GM23248 (cell line): ENCODE results near the gene CLDN1. TPM values are rescaled to one million over a fixed set of nuclear protein-coding genes. Genes with fewer than 3 reads are reported as not detected.

ENCODE experiments used
- DNase-seq: peaks from one replicate; pipeline ENCODE4 v3.0.0-alpha.2; 2015
- H2AFZ ChIP-seq: fragments of 200-600 bp; sonication (generic); 2 replicates; pipeline ENCODE4 v1.6.1; 2016; ENCODE audit warnings: antibody characterized with exemption
- H3F3A ChIP-seq: fragments of 200-600 bp; sonication (generic); 2 replicates; pipeline ENCODE4 v1.6.1; 2016; ENCODE audit warnings: mild to moderate bottlenecking, antibody characterized with exemption, mixed run types; ENCODE audit not compliant: insufficient read depth
- H3K27ac ChIP-seq: fragments of 200-600 bp; sonication (generic); 2 replicates; pipeline ENCODE4 v1.5.1; 2016; ENCODE audit warnings: mild to moderate bottlenecking
- H3K27me3 ChIP-seq: fragments of 200-600 bp; sonication (generic); replicated peaks from 2 replicates; pipeline ENCODE4 v1.6.1; 2016; ENCODE audit warnings: mild to moderate bottlenecking; ENCODE audit not compliant: insufficient read depth
- H3K36me3 ChIP-seq: fragments of 200-600 bp; sonication (generic); 2 replicates; pipeline ENCODE4 v1.6.1; 2016; ENCODE audit warnings: low read depth, mild to moderate bottlenecking
- H3K4me1 ChIP-seq: fragments of 200-600 bp; sonication (generic); 2 replicates; pipeline ENCODE4 v1.6.1; 2016; ENCODE audit warnings: mild to moderate bottlenecking; ENCODE audit not compliant: insufficient read depth
- H3K4me2 ChIP-seq: fragments of 200-600 bp; sonication (generic); one replicate; pipeline ENCODE4 v1.6.1; 2016; ENCODE audit warnings: mild to moderate bottlenecking; ENCODE audit not compliant: unreplicated experiment
- H3K4me3 ChIP-seq: fragments of 200-600 bp; sonication (generic); 2 replicates; pipeline ENCODE4 v1.5.1; 2016; ENCODE audit warnings: mild to moderate bottlenecking
- H3K79me2 ChIP-seq: fragments of 200-600 bp; sonication (generic); 2 replicates; pipeline ENCODE4 v1.6.1; 2016; ENCODE audit warnings: mild to moderate bottlenecking; ENCODE audit not compliant: insufficient read depth
- H3K9ac ChIP-seq: fragments of 200-600 bp; sonication (generic); 2 replicates; pipeline ENCODE4 v1.6.1; 2016; ENCODE audit warnings: mild to moderate bottlenecking
- H3K9me2 ChIP-seq: fragments of 200-600 bp; sonication (generic); 2 replicates; pipeline ENCODE4 v1.6.1; 2016; ENCODE audit warnings: mixed run types, mild to moderate bottlenecking, moderate library complexity; ENCODE audit not compliant: insufficient read depth
- H3K9me3 ChIP-seq: fragments of 200-600 bp; sonication (generic); one replicate; pipeline ENCODE4 v1.6.1; 2017; ENCODE audit warnings: low read depth
- H4K20me1 ChIP-seq: fragments of 200-600 bp; sonication (generic); 2 replicates; pipeline ENCODE4 v1.6.0; 2016; ENCODE audit not compliant: insufficient read depth
- EZH2 ChIP-seq: fragments of 200-600 bp; sonication (generic); IDR thresholded peaks from 2 replicates; pipeline ENCODE4 v1.6.1; 2018; ENCODE audit warnings: antibody characterized with exemption, mild to moderate bottlenecking; ENCODE audit not compliant: insufficient read depth, poor library complexity, severe bottlenecking
- EZH2phosphoT487 ChIP-seq: fragments of 200-600 bp; sonication (generic); IDR thresholded peaks from 2 replicates; pipeline ENCODE4 v1.6.1; 2018; ENCODE audit warnings: antibody characterized with exemption, moderate library complexity, mild to moderate bottlenecking, low read depth; ENCODE audit not compliant: insufficient read depth
- WGBS, 2 experiments: methylation state at CpG; one replicate each; pipeline ENCODE4 v1.1.6; 2015 to 2017; ENCODE audit warnings: low lambda C conversion rate in 2 of 2, low coverage in 1 of 2; ENCODE audit errors: missing lambda C conversion rate in 2 of 2; 5-methylcytosine and 5-hydroxymethylcytosine counted together
- in situ Hi-C: fragments of 300-500 bp; cut with MboI; formaldehyde crosslinking; loops from 2 replicates; pipeline ENCODE4 v1.15.0; 2020
- polyA plus RNA-seq: library from polyadenylated mRNA; unstranded; fragments of >200 nt; fragmentation: Nextera tagmentation; extraction: Ambion mirVana; gene quantifications from 2 replicates; pipeline ENCODE4 v1.2.1, GENCODE V29; 2016
- total RNA-seq: library from RNA; depleted of rRNA; stranded (reverse); fragments of >200 nt; shearing (Covaris generic); gene quantifications from 2 replicates; pipeline ENCODE4 v1.2.3, GENCODE V29; 2014

The CLDN1 gene
- total and polyA plus RNA-seq, 2 experiments from 2014 or later = 0.19 to 0.32 TPM

DNA sequence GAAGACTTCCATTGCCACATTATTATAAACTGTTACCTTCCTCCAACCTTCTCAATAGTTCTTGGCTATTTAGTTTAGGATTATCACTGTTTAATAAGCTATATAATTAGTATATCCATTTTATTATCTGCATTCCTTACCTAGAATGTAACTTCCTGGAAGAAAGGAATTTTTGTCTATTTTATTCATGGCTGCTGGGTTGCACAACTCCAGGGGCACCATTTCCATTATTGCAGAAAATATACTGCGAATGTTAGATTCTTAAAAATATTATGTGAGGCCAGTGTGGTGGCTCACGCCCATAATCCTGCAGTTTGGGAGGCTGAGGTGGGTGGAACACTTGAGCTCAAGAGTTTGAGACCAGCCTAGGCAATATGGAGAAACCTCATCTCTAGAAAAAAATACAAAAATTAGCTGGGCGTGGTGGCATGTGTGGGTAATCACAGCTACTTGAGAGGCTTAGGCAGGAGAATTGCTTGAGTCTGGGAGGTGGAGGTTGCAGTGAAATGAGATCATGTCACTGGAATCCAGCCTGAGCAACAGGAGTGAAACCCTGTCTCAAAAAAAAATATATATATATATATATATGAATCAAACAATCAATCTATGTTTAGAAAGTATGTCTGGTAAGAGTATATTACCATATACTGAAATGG lies 19.9 kb downstream of the CLDN1 start:
- H3K4me1 ChIP-seq = peaks cover 39% of the 10 kb centered on the region
- H3K27ac ChIP-seq = no peak overlapping the region
- peak; percentile 17 for DNase-seq
- H3K9ac ChIP-seq = no peak overlapping the region
- WGBS, 2 experiments = 81 to 90% methylated on average over 3 of the region's 3 CpGs
- H3K4me3 ChIP-seq = no peak overlapping the region
- in situ Hi-C loops = no loop called here
- peak overlapping the region; percentile 59 for H2AFZ ChIP-seq
- peak overlapping the region; percentile 3 for H3K4me2 ChIP-seq
- TF ChIP-seq EZH2phosphoT487 (no peak), EZH2 (no peak)
- H3F3A ChIP-seq = no peaks in the 10 kb centered on the region
- H3K9me2 ChIP-seq = no peaks in the 10 kb centered on the region
- no peaks in the 10 kb centered on the region for H3K79me2 ChIP-seq
- H4K20me1 ChIP-seq = no peaks in the 10 kb centered on the region
- H3K27me3 ChIP-seq = no peaks in the 10 kb centered on the region
- H3K36me3 ChIP-seq = no peaks in the 10 kb centered on the region
- no peaks in the 10 kb centered on the region for H3K9me3 ChIP-seq

DNA sequence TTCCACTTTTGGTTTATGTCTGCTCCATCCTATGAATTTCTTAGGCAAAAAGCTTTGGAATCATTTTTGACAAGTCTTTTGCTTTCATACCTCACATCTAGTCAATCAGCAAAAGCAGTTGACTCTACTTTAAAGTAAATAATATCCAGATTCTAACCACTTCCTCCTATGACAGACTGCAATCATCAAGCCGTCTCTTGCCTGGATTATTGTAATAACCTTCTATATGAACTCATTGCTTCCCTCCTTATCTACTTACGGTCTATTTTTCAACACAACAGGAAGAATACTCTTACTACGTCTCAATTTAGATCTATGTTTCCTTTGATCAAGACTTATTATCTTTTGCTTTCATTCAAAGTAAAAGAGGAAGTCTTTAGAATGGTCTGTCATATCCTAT lies 20.7 kb downstream of the CLDN1 start:
- no peak for TF ChIP-seq EZH2phosphoT487
- Histone ChIP-seq H3F3A (no peaks in the 10 kb centered on the region), H3K27ac (no peak overlapping the region), H3K36me3 (no peaks in the 10 kb centered on the region), H3K4me1 (peaks cover 36% of the 10 kb centered on the region), H3K79me2 (no peaks in the 10 kb centered on the region), H3K4me3 (no peak overlapping the region), H3K27me3 (no peaks in the 10 kb centered on the region), H3K9me2 (no peaks in the 10 kb centered on the region), H3K4me2 (no peak overlapping the region), H3K9ac (no peak overlapping the region), H3K9me3 (no peaks in the 10 kb centered on the region), H4K20me1 (no peaks in the 10 kb centered on the region), H2AFZ (peak overlapping the region; percentile 59)
- in situ Hi-C loops = no loop called here
- 23 to 28% methylated on average over 3 of the region's 3 CpGs for WGBS, 2 experiments
- no peak for DNase-seq

DNA sequence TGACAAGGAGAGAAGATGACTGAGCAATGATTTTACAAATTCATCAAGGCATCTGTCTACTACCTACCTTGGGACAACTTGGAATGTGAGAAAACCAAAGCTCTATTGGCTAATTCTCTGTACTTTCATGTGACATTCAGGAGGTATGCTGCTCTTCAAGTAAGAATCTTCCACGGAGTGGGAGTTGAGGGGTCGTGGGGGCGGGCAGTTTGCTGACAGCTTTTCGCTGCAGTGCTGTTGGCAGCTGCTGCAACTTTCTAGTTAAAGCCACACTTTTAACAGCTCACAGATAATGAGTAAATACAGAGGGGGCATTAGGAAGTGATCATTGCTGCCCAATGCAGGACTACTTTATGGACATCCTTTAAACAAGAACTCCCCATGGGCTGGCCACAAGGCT lies 22.3 kb downstream of the CLDN1 start:
- no peak overlapping the region for H3K9ac ChIP-seq
- H3K4me2 ChIP-seq = no peak overlapping the region
- H3K36me3 ChIP-seq = no peaks in the 10 kb centered on the region
- 45 to 55% methylated on average over 4 of the region's 4 CpGs for WGBS, 2 experiments
- no peak for DNase-seq
- no peaks in the 10 kb centered on the region for H3K27me3 ChIP-seq
- no peak overlapping the region for H3K27ac ChIP-seq
- TF ChIP-seq EZH2phosphoT487 (no peak), EZH2 (no peak)
- peaks cover 20% of the 10 kb centered on the region for H3K4me1 ChIP-seq
- H3F3A ChIP-seq = no peaks in the 10 kb centered on the region
- H2AFZ ChIP-seq = no peak overlapping the region
- no peaks in the 10 kb centered on the region for H3K9me3 ChIP-seq
- H3K4me3 ChIP-seq = no peak overlapping the region
- H3K79me2 ChIP-seq = no peaks in the 10 kb centered on the region
- H3K9me2 ChIP-seq = no peaks in the 10 kb centered on the region
- in situ Hi-C loops = no loop called here
- no peaks in the 10 kb centered on the region for H4K20me1 ChIP-seq

DNA sequence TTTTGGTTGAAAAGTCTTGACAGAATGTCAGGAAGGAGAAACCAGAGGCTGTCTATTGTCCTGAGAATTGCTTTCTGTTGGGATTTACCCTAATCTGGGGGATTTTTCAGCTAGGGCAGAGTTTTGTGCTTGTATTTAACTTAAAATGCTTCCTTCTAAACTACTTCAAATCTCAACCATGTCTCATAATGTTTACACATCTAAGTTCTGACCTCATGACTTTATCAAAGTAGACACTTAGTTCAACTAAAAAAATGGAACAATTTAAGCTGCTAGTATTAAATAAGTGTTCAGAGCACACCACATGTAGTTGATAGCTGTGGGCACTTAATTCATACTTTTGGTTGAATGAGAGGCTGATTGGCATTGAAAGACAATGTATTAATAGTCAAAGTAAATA lies 28.2 kb downstream of the CLDN1 start:
- no peaks in the 10 kb centered on the region for H4K20me1 ChIP-seq
- no peak overlapping the region for H2AFZ ChIP-seq
- H3F3A ChIP-seq = no peaks in the 10 kb centered on the region
- no peaks in the 10 kb centered on the region for H3K79me2 ChIP-seq
- H3K36me3 ChIP-seq = no peaks in the 10 kb centered on the region
- H3K9ac ChIP-seq = no peak overlapping the region
- no peak overlapping the region for H3K4me2 ChIP-seq
- H3K4me1 ChIP-seq = no peaks in the 10 kb centered on the region
- no peak overlapping the region for H3K4me3 ChIP-seq
- H3K9me3 ChIP-seq = no peaks in the 10 kb centered on the region
- H3K27ac ChIP-seq = no peak overlapping the region
- no peak for TF ChIP-seq EZH2
- no peak for TF ChIP-seq EZH2phosphoT487
- in situ Hi-C loops = no loop called here
- no peak for DNase-seq
- H3K27me3 ChIP-seq = no peaks in the 10 kb centered on the region
- H3K9me2 ChIP-seq = no peaks in the 10 kb centered on the region

DNA sequence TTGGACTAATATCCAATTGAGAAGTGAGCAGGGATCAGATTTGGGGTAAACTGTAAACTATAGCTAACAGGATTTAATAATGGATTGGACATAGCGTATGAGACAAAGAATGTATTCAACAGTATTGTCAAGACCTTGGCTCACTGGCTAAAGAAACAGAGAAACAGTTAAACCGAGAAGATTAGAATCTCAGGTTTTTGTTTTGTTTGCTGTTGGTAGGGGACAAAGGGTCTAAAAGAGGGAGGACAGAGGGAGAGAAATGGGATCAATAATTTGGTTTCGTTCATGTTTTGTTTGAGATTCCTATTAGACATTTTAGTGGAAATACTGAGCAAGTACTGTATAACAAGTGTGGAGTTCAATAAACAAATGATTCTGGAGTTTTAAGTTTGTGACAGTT lies 28.6 kb downstream of the CLDN1 start:
- 71 to 76% methylated on average over 3 of the region's 3 CpGs for WGBS, 2 experiments
- Histone ChIP-seq H3K79me2 (no peaks in the 10 kb centered on the region), H3K9me3 (no peaks in the 10 kb centered on the region), H3K9me2 (no peaks in the 10 kb centered on the region), H3K4me1 (no peaks in the 10 kb centered on the region), H3K4me2 (no peak overlapping the region), H3K27ac (no peak overlapping the region), H4K20me1 (no peaks in the 10 kb centered on the region), H3K27me3 (no peaks in the 10 kb centered on the region), H3F3A (no peaks in the 10 kb centered on the region), H3K36me3 (no peaks in the 10 kb centered on the region), H2AFZ (no peak overlapping the region), H3K4me3 (no peak overlapping the region), H3K9ac (no peak overlapping the region)
- no peak for TF ChIP-seq EZH2
- TF ChIP-seq EZH2phosphoT487 = no peak
- in situ Hi-C loops = no loop called here
- no peak for DNase-seq
